Stimulated activated CD4-positive, alpha-beta T cell treated with anti-CD3 and anti-CD28 coated beads, Interleukin-15, amount 100 ng/mL, for 48 hours (primary cell): Measurements from ENCODE around the gene CMSS1.
"Not testable (repeated sequence)": the region's sequence is repeated elsewhere in the genome, so short reads cannot be mapped to it uniquely, and the experiment has no call there.

Experiments
- DNase-seq, 2 donors: peaks; one replicate each; pipeline ENCODE4 v3.0.0-alpha.2; 2020; ENCODE audit warnings: low read depth in 2 of 2

The CMSS1 gene

GRCh38 chr3:100023595-100023994 lies 205.9 kb downstream of the CMSS1 start:
- DNase-seq = no peak

GRCh38 chr3:100024520-100025303 lies 207.1 kb downstream of the CMSS1 start:
- DNase-seq = no peak

- DNase-seq = no peak
These were observed 209.7 kb downstream of the CMSS1 start for GRCh38 chr3:100027321-100027720.

- DNase-seq = no peak
These were observed 211.4 kb downstream of the CMSS1 start for GRCh38 chr3:100029052-100029451.

GRCh38 chr3:100029689-100030088 lies 212.0 kb downstream of the CMSS1 start:
- no peak for DNase-seq

- DNase-seq = no peak
These were observed 212.7 kb downstream of the CMSS1 start for GRCh38 chr3:100030346-100030745.

- DNase-seq = no peak
These were observed 213.3 kb downstream of the CMSS1 start for GRCh38 chr3:100030914-100031425.

- no peak for DNase-seq
These were observed 214.6 kb downstream of the CMSS1 start for GRCh38 chr3:100032243-100032642.

- DNase-seq = no peak
These were observed 215.5 kb downstream of the CMSS1 start for GRCh38 chr3:100033184-100033583.

GRCh38 chr3:100033903-100034471 lies 216.3 kb downstream of the CMSS1 start:
- no peak for DNase-seq

- DNase-seq = no peak
These were observed 221.4 kb downstream of the CMSS1 start for GRCh38 chr3:100039075-100039474.

- DNase-seq = no peak
These were observed 223.0 kb downstream of the CMSS1 start for GRCh38 chr3:100040451-100041225.

- no peak for DNase-seq
These were observed 223.7 kb downstream of the CMSS1 start for GRCh38 chr3:100041328-100041749.

- DNase-seq = no peak
These were observed 224.7 kb downstream of the CMSS1 start for GRCh38 chr3:100042166-100042981.

GRCh38 chr3:100043271-100043670 lies 225.6 kb downstream of the CMSS1 start:
- DNase-seq = no peak

GRCh38 chr3:100044369-100044768 lies 226.7 kb downstream of the CMSS1 start:
- no peak for DNase-seq

- no peak for DNase-seq
These were observed 228.0 kb downstream of the CMSS1 start for GRCh38 chr3:100045696-100046095.

GRCh38 chr3:100046986-100047385 lies 229.3 kb downstream of the CMSS1 start:
- no peak for DNase-seq

- no peak for DNase-seq
These were observed 229.9 kb downstream of the CMSS1 start for GRCh38 chr3:100047455-100048141.

GRCh38 chr3:100048248-100048647 lies 230.6 kb downstream of the CMSS1 start:
- DNase-seq = no peak

GRCh38 chr3:100051513-100051912 lies 233.9 kb downstream of the CMSS1 start:
- DNase-seq = not testable (repeated sequence)
